GM12878 (cell line): ENCODE results near the gene OTOGL. TPM values are rescaled to one million over a fixed set of nuclear protein-coding genes. Genes with fewer than 3 reads are reported as not detected.

ENCODE experiments used
- ATAC-seq: fragments of 200-7000 bp; cut with Tn5 transposase; 3 replicates; pipeline ENCODE4 v1.9.1; 2020; ENCODE audit warnings: mild to moderate bottlenecking, moderate library complexity
- BruUV-seq: library from RNA; stranded (reverse); fragments of 400-500 nt; replicated peaks from 2 replicates; lab custom pipeline; 2021; lab: Mats Ljungman, UMichigan
- CTCF ChIA-PET: fragments of 300-600 bp; sonication (Branson Sonifier 250); formaldehyde crosslinking; extraction: SDS; loops from one replicate; lab custom pipeline; 2021; ENCODE audit warnings: inconsistent platforms; lab: Yijun Ruan, JAX
- POLR2A ChIA-PET: fragments of 350-600 bp; formaldehyde crosslinking; extraction: SDS; loops from one replicate; lab custom pipeline; 2021; ENCODE audit warnings: inconsistent platforms; lab: Charles Lee
- RAD21 ChIA-PET: fragments of 300-600 bp; sonication (Branson Sonifier 250); formaldehyde crosslinking; loops from one replicate; lab custom pipeline; 2023; ENCODE audit warnings: antibody characterized with exemption; ENCODE audit not compliant: unreplicated experiment; lab: Charles Lee
- SMC1A ChIA-PET: fragments of 300-600 bp; sonication (Branson Sonifier 250); formaldehyde crosslinking; loops from one replicate; lab custom pipeline; 2023; ENCODE audit not compliant: unreplicated experiment, uncharacterized antibody; lab: Charles Lee
- DNase-seq: peaks from one replicate; pipeline ENCODE4 v3.0.0-alpha.2; 2011; ENCODE audit warnings: low read depth, low spot score
- FAIRE-seq: peaks from 3 replicates; lab custom pipeline; 2011; peaks lifted over from hg19 to GRCh38; lab: Jason Lieb, UNC
- H2AFZ ChIP-seq: 2 replicates; pipeline ENCODE4 v1.6.0; 2011; ENCODE audit warnings: low read depth, low read length, control low read depth; ENCODE audit not compliant: control insufficient read depth
- H3K27ac ChIP-seq: 2 replicates; pipeline ENCODE4 v1.5.1; 2011; ENCODE audit warnings: control low read depth; ENCODE audit not compliant: control insufficient read depth, insufficient read depth
- H3K27me3 ChIP-seq, 2 experiments: replicated peaks in 1 of 2; 2 replicates each; pipeline versions ENCODE4 v1.6.0 to v1.6.1; 2011; ENCODE audit warnings: low read length in 1 of 2; ENCODE audit not compliant: control insufficient read depth in 2 of 2, insufficient read depth in 2 of 2
- H3K36me3 ChIP-seq, 2 experiments: 2 replicates each; pipeline ENCODE4 v1.5.1; 2011; ENCODE audit warnings: low read length in 1 of 2; ENCODE audit not compliant: control insufficient read depth in 2 of 2, insufficient read depth in 2 of 2
- H3K4me1 ChIP-seq: 2 replicates; pipeline ENCODE4 v1.6.1; 2011; ENCODE audit warnings: mild to moderate bottlenecking, low read length, moderate library complexity, mixed read lengths; ENCODE audit not compliant: control insufficient read depth, insufficient read depth
- H3K4me2 ChIP-seq: 2 replicates; pipeline ENCODE4 v1.6.0; 2011; ENCODE audit warnings: control low read depth; ENCODE audit not compliant: control insufficient read depth, insufficient read depth
- H3K4me3 ChIP-seq: fragments of 200-600 bp; sonication (generic); 2 replicates; pipeline ENCODE4 v1.5.1; 2016
- H3K79me2 ChIP-seq: 2 replicates; pipeline ENCODE4 v1.6.0; 2011; ENCODE audit warnings: low read length; ENCODE audit not compliant: control insufficient read depth, insufficient read depth
- H3K9ac ChIP-seq: 2 replicates; pipeline ENCODE4 v1.8.0; 2011; ENCODE audit warnings: low read length, control low read depth, mixed read lengths; ENCODE audit not compliant: control insufficient read depth, insufficient read depth
- H3K9me3 ChIP-seq: replicated peaks from 3 replicates; pipeline ENCODE4 v1.5.1; 2011; ENCODE audit warnings: mild to moderate bottlenecking, low read length; ENCODE audit not compliant: control insufficient read depth, insufficient read depth
- H4K20me1 ChIP-seq: 2 replicates; pipeline ENCODE4 v1.6.0; 2011; ENCODE audit not compliant: control insufficient read depth, insufficient read depth
- CREM ChIP-seq: IDR thresholded peaks from 2 replicates; pipeline ENCODE4 v1.6.1; 2014; ENCODE audit warnings: antibody characterized with exemption, low read depth
- ESRRA ChIP-seq: IDR thresholded peaks from 2 replicates; pipeline ENCODE4 v1.6.1; 2012; ENCODE audit warnings: mild to moderate bottlenecking, low read length, improper control_type of control experiment
- EZH2 ChIP-seq: IDR thresholded peaks from 2 replicates; pipeline ENCODE4 v1.6.1; 2012; ENCODE audit warnings: low read depth, mild to moderate bottlenecking, control low read depth, inconsistent platforms, low read length, borderline replicate concordance; ENCODE audit not compliant: control insufficient read depth
- FOXK2 ChIP-seq: fragments of 450-650 bp; IDR thresholded peaks from 2 replicates; pipeline ENCODE4 v1.6.1; 2017; ENCODE audit warnings: mild to moderate bottlenecking, moderate library complexity
- GATAD2B ChIP-seq: fragments of 450-650 bp; conservative IDR thresholded peaks from 2 replicates; pipeline ENCODE4 v1.6.1; 2017; ENCODE audit warnings: low read depth, mild to moderate bottlenecking, moderate library complexity
- MEF2A ChIP-seq: IDR thresholded peaks from 2 replicates; pipeline ENCODE4 v1.6.1; 2011; ENCODE audit warnings: low read depth, mild to moderate bottlenecking, low read length, moderate library complexity; ENCODE audit not compliant: insufficient read depth
- MTA2 ChIP-seq: fragments of 450-650 bp; IDR thresholded peaks from 2 replicates; pipeline ENCODE4 v1.6.1; 2016; ENCODE audit warnings: low read depth, mild to moderate bottlenecking, moderate library complexity
- NR2C2 ChIP-seq: IDR thresholded peaks from 2 replicates; pipeline ENCODE4 v1.6.1; 2011; ENCODE audit warnings: borderline replicate concordance, low read depth; ENCODE audit not compliant: control insufficient read depth, insufficient read length
- SMC3 ChIP-seq: IDR thresholded peaks from 2 replicates; pipeline ENCODE4 v1.6.1; 2011; ENCODE audit warnings: low read length, improper control_type of control experiment, borderline replicate concordance
- TARDBP ChIP-seq: IDR thresholded peaks from 2 replicates; pipeline ENCODE4 v1.6.1; 2016; ENCODE audit warnings: borderline replicate concordance
- ZSCAN29 ChIP-seq: fragments of 450-650 bp; IDR thresholded peaks from 2 replicates; pipeline ENCODE4 v1.6.1; 2017; ENCODE audit warnings: mild to moderate bottlenecking, moderate library complexity
- WGBS: methylation state at CpG from one replicate; pipeline ENCODE4 v1.1.6; 2016; ENCODE audit warnings: low lambda C conversion rate; ENCODE audit not compliant: insufficient replicate concordance, insufficient coverage; ENCODE audit errors: missing lambda C conversion rate; 5-methylcytosine and 5-hydroxymethylcytosine counted together
- in situ Hi-C: fragments of 300-500 bp; cut with MboI; formaldehyde crosslinking; loops from 9 replicates; pipeline ENCODE4 v1.14.3; 2018; ENCODE audit warnings: mixed read lengths
- intact Hi-C: fragments of 100-400 bp; cut with micrococcal nuclease; formaldehyde crosslinking; loops from one replicate; pipeline ENCODE4 v1.14.2; 2022; ENCODE audit not compliant: unreplicated experiment
- polyA plus RNA-seq, 11 experiments: library from polyadenylated mRNA; depleted of rRNA in 4 of 11; unstranded in 6 of 11; stranded (reverse) in 5 of 11; fragments of >200 nt; fragmentation: Nextera tagmentation in 4 of 11; fragmentation: Illumina TruSeq in 1 of 11; extraction: Ambion mirVana in 4 of 11; extraction: Trizol in 1 of 11; gene quantifications; 1 replicate in 1 of 11; 2 replicates in 10 of 11; pipeline versions ENCODE4 v1.2.1 to v1.2.3, GENCODE V29; 2011 to 2016; ENCODE audit warnings: inconsistent platforms in 2 of 11, missing spikeins in 2 of 11, low read depth in 1 of 11
- total RNA-seq, 4 experiments: library from RNA; depleted of rRNA in 3 of 4; stranded (reverse); fragments of >200 nt in 3 of 4; fragmentation: Illumina TruSeq in 1 of 4; extraction: Trizol in 1 of 4; gene quantifications; 2 replicates each; pipeline versions ENCODE4 v1.2.1 to v1.2.3, GENCODE V29; 2013 to 2021

The OTOGL gene
- total and polyA plus RNA-seq, 10 of the 15 experiments (the other 5 are each of a cell fraction or from before 2014, with no cell fraction given): 0.04 to 3.7 (median 0.27) TPM

DNA sequence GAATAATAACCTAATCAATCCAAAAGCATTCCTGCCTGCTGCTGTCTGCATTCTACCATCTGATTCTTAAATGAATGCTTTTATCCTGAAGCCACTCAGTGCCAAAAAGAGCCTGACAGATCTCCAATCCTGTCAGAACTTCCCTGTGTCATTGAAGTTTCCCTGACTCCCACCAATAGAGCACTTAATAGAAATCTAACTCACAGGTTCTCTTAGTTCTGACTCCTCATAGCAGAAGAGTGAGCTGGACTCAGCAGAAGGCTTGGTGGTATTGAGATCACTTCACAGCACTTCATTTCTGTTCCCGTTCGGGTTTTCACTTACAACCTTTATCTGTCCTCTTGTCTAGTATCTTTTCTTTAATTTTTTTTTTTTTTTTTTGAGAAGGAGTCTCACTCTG lies 102.6 kb downstream of the OTOGL start (continued):
- TF ChIP-seq ZSCAN29: no peak
- no peak for TF ChIP-seq MEF2A
- no peak for TF ChIP-seq ESRRA

DNA sequence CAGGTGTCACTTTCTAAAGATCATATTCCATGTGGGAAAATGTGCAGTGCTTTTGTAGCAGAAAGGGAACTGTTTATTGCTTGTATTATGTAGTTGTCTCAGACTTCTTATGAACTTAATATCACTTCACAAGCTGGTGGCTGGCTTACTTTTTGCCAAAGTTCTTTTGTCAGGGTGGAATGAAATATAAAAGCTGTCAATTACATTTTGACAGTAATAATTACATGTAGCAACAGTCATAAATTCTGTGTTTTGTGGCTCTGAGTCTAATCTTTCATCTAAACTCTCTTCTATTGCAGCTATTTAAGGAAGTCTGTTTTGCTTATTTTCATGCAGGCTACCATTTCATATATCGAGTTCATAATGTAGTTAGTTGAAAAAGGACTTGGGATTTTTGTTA lies 106.6 kb downstream of the OTOGL start:
- Histone ChIP-seq H3K79me2 (no peaks in the 10 kb centered on the region), H3K9ac (no peak overlapping the region), H3K4me3 (no peak overlapping the region), H3K27ac (no peak overlapping the region), H3K36me3 (no peaks in the 10 kb centered on the region), H4K20me1 (no peaks in the 10 kb centered on the region), H3K9me3 (no peaks in the 10 kb centered on the region), H3K4me2 (no peak overlapping the region), H3K27me3 (peaks cover 0 to 2% of the 10 kb centered on the region in 2 experiments; a peak in 2 of 4 replicates), H3K4me1 (no peaks in the 10 kb centered on the region), H2AFZ (no peak overlapping the region)
- in situ Hi-C loops: loop anchor here (10.0 kb wide), 1 partner anchor 569 kb away; no protein-coding TSS in a partner anchor
- WGBS: 0% methylated on average over 1 of the region's 1 CpG
- ATAC-seq (no peak), DNase-seq (no peak), FAIRE-seq (no peak)
- no TSS peak for BruUV-seq
- ChIA-PET CTCF (interaction anchor here (1.3 kb wide), 1 partner anchor 14 kb away, joined by 4 read pairs; no protein-coding TSS in a partner anchor), POLR2A (no interaction called here), RAD21 (no interaction called here), SMC1A (interaction anchor here (0.8 kb wide), 2 partner anchors 10 to 65 kb away, joined by 3 to 5 read pairs; no protein-coding TSS in a partner anchor)
- intact Hi-C loops: loop anchor here (5.0 kb wide), 1 partner anchor 51 kb away; no protein-coding TSS in a partner anchor
- no peak for TF ChIP-seq GATAD2B
- no peak for TF ChIP-seq NR2C2
- no peak for TF ChIP-seq FOXK2
- TF ChIP-seq SMC3: no peak
- TF ChIP-seq MTA2: no peak
- TF ChIP-seq TARDBP: no peak
- no peak for TF ChIP-seq CREM
- TF ChIP-seq EZH2: no peak
